GM19351 (cell line): Measurements from ENCODE around the gene RBMX.
A peak's percentile ranks its signal among the peaks of the same experiment; 100 is the strongest.
"Not testable (repeated sequence)": the region's sequence is repeated elsewhere in the genome, so short reads cannot be mapped to it uniquely, and the experiment has no call there.

Source experiments
- ATAC-seq: cut with Tn5 transposase; IDR thresholded peaks from one replicate; pipeline ENCODE4 v1.9.1; 2021; ENCODE audit warnings: mild to moderate bottlenecking, moderate library complexity; ENCODE audit not compliant: unreplicated experiment

The RBMX gene

DNA sequence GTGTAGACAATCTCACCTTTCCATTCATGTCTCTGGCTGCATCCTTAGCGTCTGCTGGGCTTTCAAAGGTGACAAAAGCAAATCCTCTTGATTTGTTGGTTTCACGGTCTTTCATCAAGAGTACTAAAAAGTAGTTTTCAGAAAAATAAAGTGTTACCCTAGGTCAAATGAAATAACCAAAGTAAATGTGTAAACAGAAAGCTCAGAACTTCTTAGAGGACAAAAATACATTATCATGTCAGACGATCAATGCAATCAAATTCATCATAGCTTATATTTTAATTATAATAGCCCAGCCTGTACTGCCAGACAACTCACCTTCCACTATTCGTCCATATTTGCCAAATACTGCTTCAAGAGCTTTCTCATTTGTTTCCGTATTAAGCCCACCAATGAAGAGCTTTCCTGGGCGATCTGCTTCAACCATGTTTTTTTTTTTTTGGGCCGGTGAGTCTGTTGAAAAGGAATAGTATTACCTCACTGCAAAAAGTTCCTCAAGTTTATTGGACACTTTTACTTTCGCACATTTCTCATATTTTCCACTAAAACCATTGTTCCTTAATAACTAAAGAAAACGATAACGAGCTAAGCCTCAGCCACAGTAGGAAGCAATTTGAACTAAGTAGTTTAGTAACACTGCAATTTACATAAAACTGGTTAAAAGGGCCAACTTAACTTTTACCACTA, 1.4 kb downstream of the RBMX start:
- ATAC-seq: no peak

DNA sequence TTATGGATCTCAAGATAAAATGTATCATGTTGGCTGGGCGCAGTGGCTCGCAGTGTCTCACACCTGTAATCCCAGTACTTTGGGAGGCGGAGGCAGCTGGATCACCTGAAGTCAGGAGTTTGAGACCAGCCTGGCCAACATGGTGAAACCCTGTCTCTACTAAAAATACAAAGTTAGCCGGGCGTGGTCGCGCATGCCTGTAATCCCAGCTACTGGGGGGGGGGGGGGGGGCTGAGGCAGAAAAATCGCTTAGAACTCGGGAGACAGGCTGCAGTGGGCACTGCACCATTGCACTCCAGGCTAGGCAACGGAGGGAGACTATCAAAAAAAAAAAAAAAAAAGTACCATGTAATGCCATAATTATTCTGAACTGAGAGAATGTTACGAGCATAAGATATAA, 2.1 kb downstream of the RBMX start:
- no peak for ATAC-seq

DNA sequence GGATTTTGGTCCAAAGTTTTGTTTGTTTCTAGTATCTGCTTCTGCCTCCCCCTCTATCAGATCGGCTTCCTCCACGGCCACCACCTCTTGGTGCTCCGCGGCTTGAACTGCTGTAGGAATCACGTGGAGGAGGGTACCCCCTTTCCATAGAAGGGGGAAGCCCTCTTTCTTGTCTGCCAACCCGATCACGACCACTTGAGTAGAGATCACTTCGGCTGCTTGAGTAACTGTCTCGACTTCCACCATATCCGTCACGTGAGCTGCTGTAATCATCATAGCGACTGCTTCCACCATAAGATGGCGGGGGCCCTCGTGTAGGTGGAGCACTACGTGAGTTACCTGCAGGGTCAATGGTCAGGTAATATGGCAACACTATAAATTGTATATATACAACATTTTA, 6.4 kb downstream of the RBMX start:
- not testable (repeated sequence) for ATAC-seq

DNA sequence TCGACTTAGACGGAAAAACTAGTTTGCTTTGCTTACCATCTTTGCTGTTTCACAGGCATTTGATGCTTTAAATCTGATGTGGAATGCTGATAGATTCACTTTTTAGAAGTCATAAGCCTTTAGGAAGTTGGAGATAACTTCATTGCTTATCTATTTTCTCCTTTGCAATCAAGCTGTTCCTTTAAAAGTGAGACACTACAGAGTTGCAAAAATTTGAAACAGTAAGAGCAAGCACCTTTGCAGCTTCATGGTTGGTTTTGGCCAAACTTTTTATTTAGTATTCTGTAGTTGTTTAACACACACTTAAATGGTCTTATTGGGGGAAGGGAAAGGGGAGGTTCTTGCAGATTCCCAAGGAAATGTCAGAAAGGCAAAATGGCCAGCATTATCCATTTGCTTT, 7.3 kb downstream of the RBMX start:
- ATAC-seq: not testable (repeated sequence)

DNA sequence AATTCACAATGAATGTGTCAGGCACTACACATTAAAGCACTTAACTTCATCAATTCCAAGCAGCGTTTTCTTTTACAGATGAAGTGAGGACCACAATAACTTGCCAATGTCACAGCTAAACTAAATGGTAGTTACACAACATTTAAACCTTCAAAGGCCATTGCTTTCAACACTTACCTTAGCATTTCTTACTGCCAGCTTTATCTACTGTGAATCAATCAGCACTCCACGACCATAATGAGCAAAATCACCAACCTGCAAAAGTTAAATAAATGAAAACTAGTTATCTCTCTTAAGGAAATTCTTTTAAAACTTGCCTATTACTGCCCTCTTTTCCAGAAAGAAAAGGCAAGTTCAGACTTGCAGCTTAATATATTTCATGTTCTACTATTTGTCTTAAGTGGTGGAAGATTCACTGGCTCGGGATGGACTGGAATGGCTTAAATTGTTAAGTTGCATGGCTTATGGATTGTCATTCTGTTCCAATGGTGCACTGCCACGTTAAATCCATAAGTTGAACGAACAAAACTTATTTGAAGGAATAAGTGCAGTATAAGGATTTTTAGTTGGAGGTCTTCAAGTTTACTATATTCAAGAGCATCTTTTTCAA, 8.3 kb downstream of the RBMX start:
- ATAC-seq: no peak

DNA sequence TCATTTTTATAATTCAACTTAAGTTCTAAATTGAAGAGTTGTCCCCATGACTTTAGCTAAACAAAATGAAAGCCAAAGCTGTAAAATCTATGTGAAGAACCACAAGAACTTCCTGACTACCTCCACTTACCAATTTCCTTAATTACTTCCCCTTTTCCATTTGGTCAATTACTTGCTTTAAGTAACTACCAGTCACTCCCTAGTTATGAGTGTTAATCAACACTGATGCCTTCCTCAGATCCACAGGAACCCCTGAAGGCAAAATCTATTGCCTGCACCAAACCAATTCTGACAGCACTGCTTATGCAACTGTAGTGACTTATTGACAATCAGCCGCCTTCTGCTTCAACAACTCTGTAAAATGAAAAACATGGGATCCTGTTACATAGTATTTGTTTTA, 10.5 kb downstream of the RBMX start:
- no peak for ATAC-seq

DNA sequence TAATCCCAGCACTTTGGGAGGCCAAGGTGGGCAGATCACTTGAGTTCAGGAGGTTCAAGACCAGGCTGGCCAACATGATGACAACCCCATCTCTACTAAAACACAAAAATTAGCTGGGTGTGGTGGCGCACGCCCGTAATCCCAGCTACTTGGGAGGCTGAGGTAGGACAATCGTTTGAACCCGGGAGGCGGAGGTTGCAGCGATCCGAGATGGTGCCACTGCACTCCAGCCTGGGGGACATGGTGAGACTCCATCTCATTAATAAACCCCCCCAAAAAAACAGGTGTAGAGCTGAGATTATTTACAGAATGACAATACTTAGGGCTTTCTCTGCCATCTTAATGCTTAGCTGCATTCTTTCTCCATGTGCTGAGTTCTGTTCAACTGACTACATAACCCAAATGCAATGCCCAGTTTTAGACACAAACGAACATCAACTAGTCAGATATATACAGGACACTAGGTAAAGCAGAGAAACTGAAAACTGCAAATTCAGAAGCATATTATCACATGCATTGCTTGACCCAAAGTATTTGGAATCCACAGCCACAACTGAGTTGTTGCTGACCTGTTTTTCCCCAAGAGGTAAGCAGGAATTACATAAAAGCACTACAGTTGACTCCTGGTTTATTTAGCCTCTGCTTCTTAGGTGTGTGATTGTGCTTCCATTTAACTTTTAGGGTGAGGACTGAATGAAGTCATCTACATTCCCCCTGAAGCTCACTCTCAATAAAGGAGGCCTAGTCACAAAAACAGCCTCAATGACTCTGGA, 12.1 kb downstream of the RBMX start:
- no peak for ATAC-seq

DNA sequence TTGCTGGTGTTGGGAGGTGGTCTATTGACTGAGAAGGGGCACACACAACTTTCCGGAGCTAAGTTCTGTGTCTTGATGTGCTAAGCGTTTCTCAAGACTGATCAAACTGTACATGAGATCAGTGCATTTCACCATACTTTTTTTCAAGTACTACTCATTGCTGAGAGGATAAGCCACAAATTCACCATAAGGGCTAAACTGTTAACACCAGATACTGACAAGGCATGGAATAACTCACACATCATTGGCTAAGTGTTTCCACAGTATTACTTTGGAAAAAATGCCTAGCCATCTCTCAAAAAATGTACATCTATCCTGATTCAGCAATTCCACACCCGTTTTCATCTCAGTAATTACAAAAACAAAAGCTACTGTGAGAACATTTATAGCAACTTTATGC, 13.0 kb downstream of the RBMX start:
- ATAC-seq: no peak

DNA sequence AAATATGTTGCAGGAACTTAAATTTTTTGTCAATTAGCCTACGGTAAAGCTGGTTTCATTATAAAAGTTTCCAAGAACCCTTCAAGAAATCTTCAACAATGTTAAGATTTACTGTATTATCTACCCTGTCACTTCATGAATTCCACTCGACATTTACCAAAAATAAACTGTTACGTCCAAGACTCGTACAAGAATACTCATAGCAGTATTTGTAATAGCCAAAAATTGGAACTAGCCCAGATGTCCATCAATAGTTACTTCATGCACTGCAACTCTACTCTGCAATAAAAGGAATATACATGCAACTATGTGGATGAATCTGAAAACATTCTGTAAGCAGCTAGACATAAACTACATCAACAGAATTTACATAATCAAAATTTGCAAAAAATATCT, 13.4 kb downstream of the RBMX start:
- ATAC-seq: no peak

DNA sequence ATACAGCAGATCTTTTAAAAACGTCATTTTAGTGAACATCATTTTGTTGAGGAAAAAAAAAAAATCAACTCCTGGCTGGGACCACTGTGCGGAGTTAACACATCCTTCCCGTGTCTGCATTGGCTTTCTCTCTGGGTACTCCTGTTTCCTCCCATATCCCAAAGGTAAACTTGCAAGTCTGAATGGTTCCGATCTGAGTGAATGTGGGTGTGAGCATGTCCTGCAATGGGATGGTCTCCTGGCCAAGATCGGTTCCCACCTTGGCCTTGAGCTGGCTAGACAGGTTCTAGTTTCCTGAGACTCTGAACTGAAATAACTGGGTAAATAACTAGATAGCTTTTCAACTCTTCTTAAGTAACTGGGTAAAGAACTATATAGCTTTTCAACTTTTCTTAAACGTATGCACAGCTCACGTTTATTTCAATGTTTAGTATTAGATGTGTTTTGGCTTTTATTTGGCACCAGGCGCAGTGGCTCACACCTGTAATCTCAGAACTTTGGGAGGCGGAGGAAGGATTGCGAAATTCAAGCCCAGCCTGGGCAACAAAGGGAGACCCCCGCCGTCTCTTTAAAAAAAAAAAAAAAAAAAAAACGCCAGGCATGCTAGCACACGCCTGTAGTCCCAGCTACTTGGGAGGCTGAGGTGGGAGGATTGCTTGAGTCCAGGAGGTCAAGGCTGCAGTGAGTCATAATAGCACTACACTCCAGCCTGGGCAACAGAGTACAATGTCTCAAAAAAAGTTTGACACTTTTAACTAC, 14.0 kb downstream of the RBMX start:
- ATAC-seq: no peak

DNA sequence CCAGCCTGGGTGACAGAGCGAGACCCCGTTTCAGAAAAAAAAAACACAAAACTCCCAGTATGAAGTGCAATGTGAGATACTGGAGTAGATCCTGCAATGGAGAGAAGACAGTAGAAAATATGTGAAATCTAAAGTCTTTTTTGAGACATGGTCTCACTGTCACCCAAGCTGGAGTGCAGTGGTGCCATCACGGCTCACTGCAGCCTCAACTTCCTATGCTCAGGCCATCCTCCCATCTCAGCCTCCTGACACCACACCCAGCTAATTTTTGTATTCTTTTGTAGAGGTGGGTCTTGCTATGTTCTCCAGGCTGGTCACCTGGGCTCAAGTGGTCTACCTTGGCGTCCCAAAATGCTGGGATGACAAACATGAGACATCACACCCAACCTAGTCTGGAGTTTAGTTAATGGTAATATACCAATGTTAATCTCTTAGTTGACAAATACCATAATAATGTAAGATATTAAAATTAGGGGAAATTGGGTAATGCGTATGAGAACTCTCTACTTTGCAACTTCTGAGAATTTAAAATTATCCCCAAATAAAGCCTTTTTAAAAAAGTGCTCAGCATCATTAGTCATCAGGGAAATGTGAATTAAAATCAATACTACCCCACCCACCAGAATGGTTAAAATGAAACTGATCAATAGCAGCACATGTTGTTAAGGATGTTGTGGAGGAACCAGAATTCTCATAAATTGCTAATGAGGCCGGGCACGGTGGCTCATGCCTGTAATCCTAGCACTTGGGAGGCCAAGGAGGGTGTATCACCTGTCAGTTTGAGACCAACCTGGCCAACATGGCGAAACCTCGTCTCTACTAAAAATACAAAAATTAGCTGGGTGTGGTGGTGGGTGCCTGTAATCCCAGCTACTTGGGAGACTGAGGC, 15.0 kb downstream of the RBMX start:
- ATAC-seq: no peak

DNA sequence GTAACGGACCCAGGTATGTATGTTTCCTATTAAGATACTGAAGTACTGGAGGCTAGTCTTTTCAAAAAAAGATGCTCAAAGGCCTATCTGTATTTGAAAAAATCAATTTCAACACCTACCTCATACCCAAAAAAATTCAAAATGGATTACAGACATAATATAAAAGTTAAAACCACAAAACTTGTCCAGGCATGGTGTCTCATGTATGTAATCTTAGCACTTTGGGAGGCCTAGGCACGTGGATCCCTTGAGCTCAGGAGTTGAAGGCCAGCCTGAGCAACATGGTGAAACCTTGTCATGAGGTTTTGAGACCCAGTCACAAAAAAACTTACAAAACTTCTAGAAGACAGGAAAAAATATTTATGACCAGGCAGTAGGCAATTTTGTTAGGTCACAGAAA, 16.7 kb downstream of the RBMX start:
- no peak for ATAC-seq

DNA sequence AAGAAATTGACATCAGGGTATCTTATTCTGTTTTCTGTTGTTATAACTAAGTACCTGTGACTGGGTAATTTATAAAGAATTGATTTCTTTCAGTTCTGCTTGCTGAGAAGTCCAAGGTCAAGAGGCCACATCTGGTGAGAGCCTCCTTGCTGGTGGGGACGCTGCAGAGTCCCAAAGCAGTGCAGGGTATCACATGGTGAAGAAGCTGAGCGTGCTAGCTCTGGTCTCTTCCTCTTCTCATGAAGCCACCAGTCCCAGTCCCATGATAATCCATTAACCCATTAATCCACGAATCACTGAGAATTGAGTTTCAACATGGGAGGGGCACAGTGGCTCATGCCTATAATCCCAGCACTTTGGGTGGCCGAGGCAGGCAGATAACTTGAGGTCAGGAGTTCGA, 18.0 kb downstream of the RBMX start:
- ATAC-seq: no peak

DNA sequence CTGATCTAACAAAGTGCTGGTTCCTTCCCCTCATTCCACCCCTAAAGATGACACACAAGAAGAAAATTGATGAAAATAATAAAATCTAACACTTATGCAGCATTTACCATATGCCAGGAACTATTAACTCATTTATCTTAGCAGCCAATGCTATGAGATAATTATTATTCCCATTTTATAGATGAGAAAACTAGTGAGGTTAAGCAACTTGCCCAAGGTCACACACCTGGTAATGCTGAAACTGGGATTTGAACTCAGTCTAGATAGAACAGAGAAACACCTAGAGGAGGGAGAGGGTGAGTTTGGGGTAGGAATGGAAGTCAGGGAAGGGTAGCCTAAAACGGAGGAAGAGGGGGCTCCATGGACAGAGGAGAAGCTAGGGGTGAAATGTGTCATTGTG, 18.6 kb downstream of the RBMX start:
- ATAC-seq: no peak

DNA sequence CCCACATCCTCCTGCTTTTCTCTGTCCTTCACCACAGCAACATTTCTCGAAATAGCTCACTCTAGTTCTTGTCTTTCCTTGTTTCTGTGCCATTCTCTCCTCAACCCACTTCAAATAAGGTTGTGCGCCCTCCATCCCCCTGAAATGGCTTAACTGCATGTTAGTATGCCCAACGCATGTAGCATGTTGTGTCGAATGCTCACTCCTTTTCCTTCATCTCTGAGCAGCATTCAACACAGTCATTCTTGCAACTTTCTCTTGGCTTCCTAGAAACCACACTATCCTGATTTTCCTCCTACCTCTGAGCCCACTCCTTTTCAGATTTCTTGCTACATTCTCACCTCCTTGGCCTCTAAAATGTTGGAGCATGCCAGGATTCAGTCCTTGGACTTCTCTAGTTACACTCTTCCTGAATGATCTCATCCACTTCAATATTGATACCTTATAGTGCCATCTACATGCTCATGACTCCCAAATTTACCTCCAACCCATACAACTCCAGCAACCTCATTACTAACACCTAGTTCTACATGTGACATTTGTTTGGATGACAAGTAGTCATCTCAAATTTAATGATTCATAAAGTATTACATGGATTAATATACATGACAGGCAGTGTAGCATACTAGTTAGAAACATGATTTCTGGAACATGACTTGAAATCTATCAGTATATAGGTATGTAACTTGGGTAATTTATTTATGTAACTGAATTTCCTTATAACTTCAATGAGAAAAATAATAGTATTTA, 22.3 kb downstream of the RBMX start:
- ATAC-seq: no peak

DNA sequence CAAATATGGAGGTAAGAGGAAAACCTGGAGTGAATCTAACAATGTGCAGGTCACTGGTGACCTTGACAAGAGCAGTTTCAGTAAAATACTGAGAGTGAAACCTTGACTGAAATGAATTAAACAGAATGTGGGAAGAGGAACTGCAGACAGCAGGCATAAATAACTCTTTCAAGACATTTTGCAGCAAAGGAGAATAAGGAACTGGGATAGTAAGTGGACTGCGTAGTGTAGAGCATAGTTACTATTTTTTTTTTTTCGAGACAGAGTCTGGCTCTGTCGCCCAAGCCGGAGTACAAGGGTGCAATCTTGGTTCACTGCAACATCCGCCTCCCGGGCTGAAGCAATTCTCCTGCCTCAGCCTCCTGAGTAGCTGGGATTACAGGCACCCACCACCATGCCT, 24.0 kb downstream of the RBMX start:
- peak; percentile 92 for ATAC-seq

DNA sequence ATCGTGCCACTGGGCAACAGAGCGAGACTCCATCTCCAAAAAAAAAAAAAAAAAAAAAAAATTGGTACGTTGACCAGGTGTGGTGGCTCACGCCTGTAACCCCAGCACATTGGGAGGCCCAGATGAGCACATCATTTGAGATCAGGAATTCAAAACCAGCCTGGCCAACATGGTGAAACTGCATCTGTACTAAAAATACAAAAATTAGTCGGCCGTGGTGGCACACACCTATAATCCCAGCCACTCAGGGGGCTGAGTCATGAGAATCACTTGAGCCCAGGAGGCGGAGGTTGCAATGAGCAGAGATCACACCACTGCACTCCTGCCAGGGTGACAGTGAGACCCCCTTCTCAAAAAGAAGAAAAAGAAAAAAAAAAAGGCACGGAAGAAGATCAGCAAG, 24.5 kb downstream of the RBMX start:
- ATAC-seq: peak; percentile 25

DNA sequence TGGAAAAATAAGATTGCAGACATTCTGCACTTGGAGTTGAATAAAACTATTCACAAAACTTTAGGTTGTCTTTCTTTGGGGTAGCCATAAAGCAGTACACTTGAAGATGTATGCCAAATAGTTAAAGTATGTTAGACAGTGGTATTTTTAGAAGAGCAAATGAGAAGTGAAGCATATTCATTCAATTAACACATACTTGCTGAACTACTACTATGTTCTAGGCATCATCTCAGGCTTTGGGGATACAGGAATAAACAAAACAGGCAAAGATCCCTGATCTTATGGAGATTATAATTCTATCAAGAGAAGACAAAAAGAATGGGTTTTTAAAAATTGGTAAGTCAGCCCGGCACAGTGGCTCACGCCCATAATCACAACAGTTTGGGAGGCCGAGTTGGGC, 29.0 kb downstream of the RBMX start:
- ATAC-seq: no peak

DNA sequence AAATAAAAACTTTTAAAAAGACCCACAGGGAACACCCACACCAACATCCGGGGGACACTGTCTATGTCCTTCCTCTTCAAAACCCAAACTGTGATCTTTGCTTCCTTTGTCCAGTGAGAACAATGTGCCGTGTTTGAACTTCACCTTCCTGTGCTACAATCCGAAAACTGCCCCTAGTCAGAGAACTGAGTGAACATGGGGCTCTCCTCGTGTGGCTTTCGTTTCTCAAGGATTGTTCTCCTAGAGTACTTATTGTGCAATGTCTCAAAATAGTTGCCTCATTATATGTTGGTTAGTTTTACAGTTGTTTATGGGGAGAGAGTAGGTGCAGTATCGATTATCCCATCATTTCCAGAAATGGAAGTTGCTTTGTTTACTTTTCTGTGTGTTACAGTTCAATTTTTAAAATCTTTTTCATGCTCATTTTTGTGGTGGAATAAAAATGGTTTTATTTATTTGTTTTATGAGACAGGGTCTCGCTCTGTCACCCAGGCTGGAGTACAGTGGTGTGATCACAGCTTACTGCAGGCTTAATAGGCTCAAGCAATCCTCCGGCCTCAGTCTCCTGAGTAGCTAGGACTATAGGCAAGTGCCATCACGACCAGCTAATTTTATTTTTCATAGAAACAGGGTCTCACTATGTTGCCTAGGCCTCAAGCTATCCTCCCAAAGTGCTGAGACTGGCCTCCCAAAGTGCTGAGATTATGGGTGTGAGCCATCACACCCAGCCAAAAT, 29.9 kb downstream of the RBMX start:
- no peak for ATAC-seq
